GM18520 (cell line): ENCODE measurements around the gene KCNJ18.
"Not testable (repeated sequence)": the region's sequence is repeated elsewhere in the genome, so short reads cannot be mapped to it uniquely, and the experiment has no call there.

Experiments
- ATAC-seq: cut with Tn5 transposase; IDR thresholded peaks from one replicate; pipeline ENCODE4 v1.9.1; 2021; ENCODE audit not compliant: unreplicated experiment

Gene KCNJ18

DNA sequence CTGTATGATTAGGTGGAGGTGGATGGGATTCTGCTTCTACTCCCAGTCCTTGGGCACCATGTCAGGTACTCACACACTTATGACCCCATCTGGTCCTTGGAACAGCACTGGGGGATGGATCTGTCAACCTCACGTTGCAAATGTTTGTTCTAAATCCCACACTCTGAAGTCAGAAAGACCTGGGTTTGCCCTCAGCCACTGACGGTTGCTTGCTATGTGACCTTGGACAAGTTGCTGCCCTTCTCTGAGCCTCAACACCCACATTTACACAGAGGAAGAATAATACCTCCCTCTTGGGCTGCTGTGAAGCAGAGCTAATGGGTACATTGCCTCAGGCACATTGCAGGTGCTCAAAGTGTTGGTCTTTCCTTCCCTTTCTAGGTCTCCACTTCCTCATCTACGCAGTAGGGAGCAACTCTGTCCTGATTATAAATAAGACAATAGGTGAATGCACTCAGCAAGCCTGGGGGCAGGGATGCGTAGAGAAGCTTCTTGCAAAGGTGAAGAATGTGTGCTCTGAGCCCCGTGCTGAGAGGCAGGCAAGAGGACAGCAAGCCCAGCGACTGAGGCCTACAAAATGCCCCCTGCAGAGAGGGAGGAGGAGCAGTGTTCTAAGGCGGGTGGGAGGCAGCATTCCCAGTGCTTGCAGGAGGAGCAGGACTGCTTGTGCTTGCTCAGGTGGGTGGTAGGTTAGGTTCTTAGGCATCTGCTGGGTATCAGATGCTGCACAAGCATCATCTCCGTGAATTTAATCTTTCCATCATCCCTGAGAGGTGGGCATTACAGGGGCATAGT lies 21.8 kb upstream of the KCNJ18 start:
- not testable (repeated sequence) for ATAC-seq

GRCh38 chr17:21671437-21671836 lies 20.9 kb upstream of the KCNJ18 start:
- not testable (repeated sequence) for ATAC-seq

GRCh38 chr17:21671871-21672270 lies 20.5 kb upstream of the KCNJ18 start:
- ATAC-seq, result not testable (repeated sequence)

GRCh38 chr17:21673451-21674241 lies 18.7 kb upstream of the KCNJ18 start:
- ATAC-seq, result not testable (repeated sequence)

DNA sequence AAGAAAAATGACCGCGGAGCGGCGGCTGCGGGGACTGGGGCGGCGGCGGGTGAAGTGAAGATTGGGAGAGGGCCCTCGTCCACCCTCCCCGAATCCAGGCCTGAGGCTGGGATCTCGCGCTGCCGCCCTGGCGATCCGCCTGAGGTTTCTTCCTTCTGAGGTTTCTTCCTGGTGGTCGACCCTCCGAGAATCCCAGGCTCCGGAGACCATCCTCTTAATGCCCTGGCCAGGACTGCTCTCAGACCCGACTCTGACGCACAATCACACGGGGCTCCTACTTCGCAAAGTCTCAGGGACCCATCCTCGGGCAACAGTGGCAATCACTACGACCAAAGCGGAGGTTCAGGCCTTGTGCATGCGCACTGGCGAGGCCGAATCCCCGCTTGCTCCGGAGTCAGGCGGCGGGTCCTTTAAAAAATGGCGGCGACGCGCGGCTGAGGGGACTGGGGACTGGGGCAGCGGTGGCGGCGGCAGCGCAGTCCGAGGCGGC lies 18.0 kb upstream of the KCNJ18 start:
- ATAC-seq, result no peak

DNA sequence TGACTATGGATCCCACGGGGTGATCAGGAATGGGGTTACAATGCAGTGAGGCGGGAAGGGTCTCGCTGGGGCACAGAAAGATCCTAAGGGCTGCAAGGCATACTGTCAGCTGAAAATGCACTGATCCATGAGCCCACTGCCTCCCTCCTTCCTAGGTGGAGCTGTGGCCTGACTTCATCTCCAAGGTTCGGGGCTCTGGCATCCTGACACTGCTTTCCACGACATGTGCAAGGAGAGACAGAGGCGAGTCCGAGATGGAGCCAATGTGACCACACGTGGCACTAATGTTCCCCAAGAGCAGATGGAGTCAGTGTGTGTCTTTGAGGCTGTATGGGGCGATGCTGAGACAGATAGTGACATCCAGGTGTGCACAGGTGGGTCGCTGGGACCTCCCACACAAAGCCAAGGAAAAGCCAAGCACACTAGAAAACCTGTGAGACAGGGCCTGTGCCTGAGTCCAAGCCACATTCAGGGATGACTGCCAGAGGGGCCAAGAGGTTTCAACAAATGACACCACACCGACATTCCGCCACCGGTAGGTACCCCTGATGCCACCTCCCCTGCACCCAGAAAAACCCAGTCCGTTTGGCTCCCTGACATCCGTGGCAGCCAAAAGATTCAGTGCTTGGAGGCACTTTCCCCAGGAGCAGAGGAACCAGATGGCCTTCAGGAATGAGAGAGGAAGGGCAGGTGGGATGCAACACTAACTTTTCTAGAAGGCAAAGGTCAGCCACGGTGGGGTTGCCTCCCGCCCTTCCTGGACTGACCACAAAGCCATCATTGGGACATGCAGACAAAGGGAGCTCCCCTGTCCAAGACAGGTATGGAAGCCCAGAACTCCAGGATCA lies 17.2 kb upstream of the KCNJ18 start:
- not testable (repeated sequence) for ATAC-seq

GRCh38 chr17:21675739-21676130 lies 16.6 kb upstream of the KCNJ18 start:
- ATAC-seq, result not testable (repeated sequence)

- no peak for ATAC-seq
Observed at GRCh38 chr17:21676281-21677111, 15.8 kb upstream of the KCNJ18 start.

- no peak for ATAC-seq
Observed at GRCh38 chr17:21677126-21677910, 15.0 kb upstream of the KCNJ18 start.

DNA sequence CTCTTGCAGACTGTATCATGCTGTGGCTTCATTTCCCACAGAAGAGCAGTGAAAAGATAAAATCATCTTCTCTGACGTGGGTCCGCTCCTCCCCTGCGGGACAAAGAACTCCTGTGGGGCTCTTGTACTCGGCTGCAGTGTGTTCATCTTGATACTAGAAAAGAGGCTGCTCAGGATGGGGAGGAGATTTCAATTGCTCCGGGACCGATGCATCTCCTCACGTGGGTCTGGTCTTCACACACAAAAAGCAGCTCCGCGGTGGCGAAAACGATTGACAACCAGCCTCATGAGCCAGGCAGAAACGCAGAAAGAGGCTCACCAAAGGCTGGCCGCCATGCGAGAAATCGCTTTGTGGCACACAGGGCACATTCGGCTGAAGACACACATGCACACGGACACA lies 14.4 kb upstream of the KCNJ18 start:
- no peak for ATAC-seq

GRCh38 chr17:21678393-21679081 lies 13.8 kb upstream of the KCNJ18 start:
- ATAC-seq, result no peak

GRCh38 chr17:21679256-21680146 lies 12.8 kb upstream of the KCNJ18 start:
- no peak for ATAC-seq

DNA sequence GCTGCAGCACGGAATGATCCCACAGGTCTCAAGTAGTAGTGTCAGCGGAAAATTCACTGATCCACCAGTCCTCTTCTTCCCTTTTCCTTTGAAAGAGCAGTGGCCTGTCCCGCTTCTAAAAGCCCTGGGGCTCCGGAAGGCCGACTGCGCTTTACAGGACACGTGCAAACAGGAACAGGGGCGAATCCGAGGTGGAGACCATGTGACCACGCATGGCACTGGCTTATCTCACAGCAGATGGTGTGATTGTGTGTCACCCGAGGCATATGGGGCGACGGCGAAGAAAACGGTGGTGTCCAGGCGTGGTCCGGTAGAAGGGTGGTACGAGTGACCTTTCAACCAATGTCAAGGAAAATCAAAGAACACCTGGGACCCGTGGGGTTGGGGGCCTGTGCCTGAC lies 12.0 kb upstream of the KCNJ18 start:
- no peak for ATAC-seq

GRCh38 chr17:21680850-21681351 lies 11.4 kb upstream of the KCNJ18 start:
- not testable (repeated sequence) for ATAC-seq

- ATAC-seq, result not testable (repeated sequence)
Observed at GRCh38 chr17:21681576-21681975, 10.7 kb upstream of the KCNJ18 start.

DNA sequence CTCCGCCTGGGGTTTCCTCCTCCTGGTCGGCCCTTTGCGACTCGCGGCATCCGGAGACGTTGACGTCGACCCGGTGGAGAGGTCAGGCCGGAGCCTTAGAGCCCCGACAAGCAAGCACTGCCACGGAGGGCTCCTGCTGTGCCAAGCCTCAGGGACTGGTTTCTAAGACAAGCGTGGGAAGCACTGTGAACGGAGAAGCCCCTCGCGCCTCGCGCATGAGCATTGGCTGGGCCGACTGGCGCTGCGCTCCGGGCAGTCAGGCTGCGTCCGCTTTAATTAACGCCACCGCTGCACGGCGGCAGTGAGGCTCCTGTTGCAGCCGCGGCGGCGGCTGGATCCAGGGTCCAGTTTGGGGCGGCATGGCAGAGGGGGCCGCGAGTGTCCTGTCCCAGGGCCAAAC lies 10.2 kb upstream of the KCNJ18 start:
- not testable (repeated sequence) for ATAC-seq

GRCh38 chr17:21683142-21683712 lies 9.1 kb upstream of the KCNJ18 start:
- ATAC-seq, result not testable (repeated sequence)
